Thyroid gland (tissue), 4 donors: ENCODE results near the gene ZNF486.
"Not testable (repeated sequence)": the region's sequence is repeated elsewhere in the genome, so short reads cannot be mapped to it uniquely, and the experiment has no call there.

ENCODE experiments used
- CTCF ChIP-seq, 6 experiments: fragments of 200-600 bp in 3 of 6; fragments of 450-650 bp in 3 of 6; sonication (generic) in 3 of 6; IDR thresholded peaks; one replicate each; pipeline ENCODE4 v1.5.1; 2016 to 2019; ENCODE audit warnings: antibody characterized with exemption in 6 of 6, mild to moderate bottlenecking in 2 of 6, inconsistent platforms in 1 of 6, moderate library complexity in 1 of 6
- POLR2A ChIP-seq, 2 donors: fragments of 450-650 bp; IDR thresholded peaks; one replicate each; pipeline ENCODE4 v1.6.1; 2017; ENCODE audit warnings: antibody characterized with exemption in 2 of 2, mild to moderate bottlenecking in 2 of 2, moderate library complexity in 1 of 2

DNA sequence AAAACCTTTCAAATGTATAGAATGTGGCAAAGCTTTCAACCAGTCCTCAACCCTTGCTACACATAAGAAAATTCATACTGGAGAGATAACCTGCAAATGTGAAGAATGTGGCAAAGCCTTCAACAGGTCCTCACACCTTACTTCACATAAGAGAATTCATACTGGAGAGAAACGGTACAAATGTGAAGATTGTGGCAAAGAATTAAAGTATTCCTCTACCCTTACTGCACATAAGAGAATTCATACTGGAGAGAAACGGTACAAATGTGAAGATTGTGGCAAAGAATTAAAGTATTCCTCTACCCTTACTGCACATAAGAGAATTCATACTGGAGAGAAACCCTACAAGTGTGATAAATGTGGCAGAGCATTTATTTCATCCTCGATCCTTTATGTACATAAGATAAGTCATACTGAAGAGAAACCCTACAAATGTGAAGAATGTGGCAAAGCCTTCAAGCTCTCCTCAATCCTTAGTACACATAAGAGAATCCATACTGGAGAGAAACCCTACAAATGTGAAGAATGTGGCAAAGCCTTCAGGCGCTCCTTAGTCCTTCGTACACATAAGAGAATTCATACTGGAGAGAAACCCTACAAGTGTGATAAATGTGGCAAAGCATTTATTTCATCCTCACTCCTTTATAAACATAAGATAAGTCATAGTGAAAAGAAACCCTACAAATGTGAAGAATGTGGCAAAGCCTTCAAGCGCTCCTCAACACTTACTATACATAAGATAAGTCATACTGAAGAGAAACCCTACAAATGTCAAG, 48.8 kb upstream of the ZNF486 start:
- TF ChIP-seq POLR2A, CTCF (IDR thresholded peaks at IDR 0.05): not testable (repeated sequence)
